ENCODE measurements around the gene APH1B. TPM values are rescaled to one million over a fixed set of nuclear protein-coding genes. Genes with fewer than 3 reads are reported as not detected.

Gene APH1B
- total and polyA plus RNA-seq, 2 donors (not counting 3 experiments of a cell fraction or from before 2014, with no cell fraction given): 14.6 to 24.6 TPM

- Histone ChIP-seq H3K4me3 (replicated peaks in 1 of 3; ENCODE audit: insufficient read depth in 1 of 3, low read depth in 1 of 3, low read length in 3 of 3) (no peak overlapping the region), H3K27me3 (ENCODE audit: control insufficient read depth in 2 of 2, insufficient read depth in 2 of 2, low read length in 2 of 2) (no peaks in the 10 kb centered on the region), H3K27ac (ENCODE audit: insufficient read depth, low read depth, low read length) (no peak overlapping the region), H3K9ac (replicated peaks; ENCODE audit: extremely low read depth, insufficient read depth, low read length) (no peak overlapping the region), H3K4me2 (ENCODE audit: insufficient read depth, low read length) (no peak overlapping the region), H3K4me1 (ENCODE audit: control insufficient read depth, extremely low read depth, insufficient read depth, low read length) (peaks cover 10% of the 10 kb centered on the region), H3K9me3 (replicated peaks; ENCODE audit: control insufficient read depth, insufficient read depth, low read length) (no peaks in the 10 kb centered on the region), H4K20me1 (replicated peaks; ENCODE audit: control insufficient read depth, extremely low read depth, insufficient read depth, low read length) (no peaks in the 10 kb centered on the region), H3K79me2 (ENCODE audit: control insufficient read depth, insufficient read depth, low read length) (no peaks in the 10 kb centered on the region), H3K9me1 (replicated peaks; ENCODE audit: control insufficient read depth, extremely low read depth, insufficient read depth, low read length) (no peaks in the 10 kb centered on the region), H3K36me3 (ENCODE audit: control insufficient read depth in 2 of 2, extremely low read depth in 1 of 2, insufficient read depth in 2 of 2, low read length in 2 of 2) (no peaks in the 10 kb centered on the region), H2AFZ (ENCODE audit: low read depth, low read length) (no peak overlapping the region)
- FAIRE-seq (no peak), DNase-seq (ENCODE audit: low read depth, low spot score) (no peak)
- intact Hi-C loops (cut with micrococcal nuclease): no loop called here
- dilution Hi-C loops (cut with MboI; ENCODE audit: extremely low pct_ligation_motif_present, low sequenced_read_pairs): no loop called here
- TF ChIP-seq MYC (IDR thresholded peaks at IDR 0.05; ENCODE audit: low read depth, low read length): no peak
- TF ChIP-seq GATA2 (IDR thresholded peaks at IDR 0.05; ENCODE audit: insufficient read depth, insufficient read length, low read depth, low read length): no peak
- no peak for TF ChIP-seq POLR2A (IDR thresholded peaks at IDR 0.05; ENCODE audit: low read depth, low read length)
- TF ChIP-seq EZH2 (IDR thresholded peaks at IDR 0.05; ENCODE audit: borderline replicate concordance, low read depth, low read length, severe bottlenecking): no peak
- TF ChIP-seq MAX (IDR thresholded peaks at IDR 0.05; ENCODE audit: insufficient read depth, insufficient read length): no peak
- TF ChIP-seq, protein P1, sequence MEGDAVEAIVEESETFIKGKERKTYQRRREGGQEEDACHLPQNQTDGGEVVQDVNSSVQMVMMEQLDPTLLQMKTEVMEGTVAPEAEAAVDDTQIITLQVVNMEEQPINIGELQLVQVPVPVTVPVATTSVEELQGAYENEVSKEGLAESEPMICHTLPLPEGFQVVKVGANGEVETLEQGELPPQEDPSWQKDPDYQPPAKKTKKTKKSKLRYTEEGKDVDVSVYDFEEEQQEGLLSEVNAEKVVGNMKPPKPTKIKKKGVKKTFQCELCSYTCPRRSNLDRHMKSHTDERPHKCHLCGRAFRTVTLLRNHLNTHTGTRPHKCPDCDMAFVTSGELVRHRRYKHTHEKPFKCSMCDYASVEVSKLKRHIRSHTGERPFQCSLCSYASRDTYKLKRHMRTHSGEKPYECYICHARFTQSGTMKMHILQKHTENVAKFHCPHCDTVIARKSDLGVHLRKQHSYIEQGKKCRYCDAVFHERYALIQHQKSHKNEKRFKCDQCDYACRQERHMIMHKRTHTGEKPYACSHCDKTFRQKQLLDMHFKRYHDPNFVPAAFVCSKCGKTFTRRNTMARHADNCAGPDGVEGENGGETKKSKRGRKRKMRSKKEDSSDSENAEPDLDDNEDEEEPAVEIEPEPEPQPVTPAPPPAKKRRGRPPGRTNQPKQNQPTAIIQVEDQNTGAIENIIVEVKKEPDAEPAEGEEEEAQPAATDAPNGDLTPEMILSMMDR (IDR thresholded peaks at IDR 0.05; ENCODE audit: extremely low read depth in 1 of 2, insufficient read depth in 1 of 2, low read depth in 1 of 2, low read length in 2 of 2): no peak
- TF ChIP-seq FOS (IDR thresholded peaks at IDR 0.05; ENCODE audit: borderline replicate concordance, insufficient read depth, low read length): no peak
- TF ChIP-seq POLR2AphosphoS5 (IDR thresholded peaks at IDR 0.05; ENCODE audit: insufficient read depth, low read depth, low read length): no peak
- no peak for TF ChIP-seq JUN (IDR thresholded peaks at IDR 0.05; ENCODE audit: borderline replicate concordance, insufficient read depth, insufficient read length, low read depth)
- no TSS peak for BruUV-seq (replicated peaks)
- ChIA-PET CTCF (interaction anchor here (1.0 kb wide), 1 partner anchor 10 kb away, joined by 3 read pairs; no protein-coding TSS in a partner anchor), POLR2A (no interaction called here)
These were observed 52.4 kb downstream of the APH1B start for GRCh38 chr15:63329567-63330350.
